ENCODE measurements around the gene CCDC85B.

The CCDC85B gene

GRCh38 chr11:65912845-65913244 is 22.4 kb downstream of the CCDC85B start:
- no peak for DNase-seq (ENCODE audit: low read depth)

- DNase-seq (ENCODE audit: low read depth): no peak
Observed at GRCh38 chr11:65915101-65915820, 24.8 kb downstream of the CCDC85B start.

- DNase-seq (ENCODE audit: low read depth): no peak
Observed at GRCh38 chr11:65915821-65916251, 25.4 kb downstream of the CCDC85B start.

GRCh38 chr11:65916391-65916790 is 25.9 kb downstream of the CCDC85B start:
- no peak for DNase-seq (ENCODE audit: low read depth)

GRCh38 chr11:65917077-65917433 is 26.6 kb downstream of the CCDC85B start:
- no peak for DNase-seq (ENCODE audit: low read depth)

- no peak for DNase-seq (ENCODE audit: low read depth)
Observed at GRCh38 chr11:65917434-65918210, 27.1 kb downstream of the CCDC85B start.

GRCh38 chr11:65918211-65919140 is 28.0 kb downstream of the CCDC85B start, which contains the start of gene C11orf68:
C11orf68 (minus strand) TSS chr11:65919062; CDS start chr11:65919031, 31 bp downstream.
- no peak for DNase-seq (ENCODE audit: low read depth)

- DNase-seq (ENCODE audit: low read depth): peak; percentile 99
Observed at GRCh38 chr11:65919141-65919572, 28.7 kb downstream of the CCDC85B start, which contains the start of gene DRAP1. DRAP1 (plus strand) TSS chr11:65919426; CDS start chr11:65919502, 76 bp downstream.

GRCh38 chr11:65919573-65920371 is 29.3 kb downstream of the CCDC85B start:
- no peak for DNase-seq (ENCODE audit: low read depth)

- DNase-seq (ENCODE audit: low read depth): no peak
Observed at GRCh38 chr11:65920372-65920802, 29.9 kb downstream of the CCDC85B start.

GRCh38 chr11:65921033-65921555 is 30.6 kb downstream of the CCDC85B start:
- no peak for DNase-seq (ENCODE audit: low read depth)

- DNase-seq (ENCODE audit: low read depth): no peak
Observed at GRCh38 chr11:65921876-65922275, 31.4 kb downstream of the CCDC85B start.

- DNase-seq (ENCODE audit: low read depth): no peak
Observed at GRCh38 chr11:65922565-65922964, 32.1 kb downstream of the CCDC85B start.

- DNase-seq (ENCODE audit: low read depth): no peak
Observed at GRCh38 chr11:65925397-65925796, 34.9 kb downstream of the CCDC85B start.

GRCh38 chr11:65927904-65928397 is 37.5 kb downstream of the CCDC85B start:
- peak; percentile 19 for DNase-seq (ENCODE audit: low read depth)

- DNase-seq (ENCODE audit: low read depth): no peak
Observed at GRCh38 chr11:65928667-65929066, 38.2 kb downstream of the CCDC85B start.

GRCh38 chr11:65931773-65932557 is 41.5 kb downstream of the CCDC85B start:
- no peak for DNase-seq (ENCODE audit: low read depth)

- no peak for DNase-seq (ENCODE audit: low read depth)
Observed at GRCh38 chr11:65932558-65932919, 42.1 kb downstream of the CCDC85B start.

- no peak for DNase-seq (ENCODE audit: low read depth)
Observed at GRCh38 chr11:65934014-65934413, 43.5 kb downstream of the CCDC85B start.

GRCh38 chr11:65937766-65938165 is 47.3 kb downstream of the CCDC85B start:
- no peak for DNase-seq (ENCODE audit: low read depth)

All from stimulated activated CD8-positive, alpha-beta memory T cell treated with anti-CD3 and anti-CD28 coated beads, Interleukin-15, amount 100 ng/mL, for 24 hours (primary cell).